ENCODE measurements around the gene PCDHGC4. TPM values are rescaled to one million over a fixed set of nuclear protein-coding genes. Genes with fewer than 3 reads are reported as not detected.

PCDHGC4 gene
- total and polyA plus RNA-seq, 2 donors (not counting 3 experiments of a cell fraction or from before 2014, with no cell fraction given) = 0.25 to 2.1 TPM

DNA sequence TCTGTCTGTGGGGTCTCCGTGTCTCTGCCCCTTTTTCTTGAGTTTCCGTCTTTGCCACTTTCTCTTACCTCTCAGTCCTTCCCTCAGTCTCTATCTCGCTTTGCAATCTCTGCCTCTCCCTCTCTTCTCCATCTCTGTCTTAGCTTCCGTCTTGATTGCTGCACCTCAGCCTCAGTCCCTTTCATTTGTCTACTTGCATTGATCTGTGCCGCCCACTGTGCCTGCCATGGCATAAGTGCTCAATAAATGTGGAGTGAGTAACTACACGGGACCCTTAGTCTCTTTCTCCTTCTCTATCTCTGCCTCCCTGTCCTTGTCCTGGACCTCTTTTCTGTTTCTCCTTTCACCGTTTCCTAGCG lies 10.6 kb downstream of the PCDHGC4 start:
- dilution Hi-C loops (cut with MboI; ENCODE audit: extremely low pct_ligation_motif_present, low sequenced_read_pairs) (no loop called here), intact Hi-C loops (cut with micrococcal nuclease) (no loop called here)
- DNase-seq (ENCODE audit: low read depth, low spot score) (no peak), FAIRE-seq (no peak)
- BruUV-seq (replicated peaks) = no TSS peak
- Histone ChIP-seq H3K4me1 (ENCODE audit: control insufficient read depth, extremely low read depth, insufficient read depth, low read length) (no peaks in the 10 kb centered on the region), H3K9me3 (replicated peaks; ENCODE audit: control insufficient read depth, insufficient read depth, low read length) (no peaks in the 10 kb centered on the region), H4K20me1 (replicated peaks; ENCODE audit: control insufficient read depth, extremely low read depth, insufficient read depth, low read length) (no peaks in the 10 kb centered on the region), H3K27ac (ENCODE audit: insufficient read depth, low read depth, low read length) (no peak overlapping the region), H3K79me2 (ENCODE audit: control insufficient read depth, insufficient read depth, low read length) (no peaks in the 10 kb centered on the region), H3K36me3 (ENCODE audit: control insufficient read depth in 2 of 2, extremely low read depth in 1 of 2, insufficient read depth in 2 of 2, low read length in 2 of 2) (no peaks in the 10 kb centered on the region), H3K9ac (replicated peaks; ENCODE audit: extremely low read depth, insufficient read depth, low read length) (no peak overlapping the region), H3K27me3 (ENCODE audit: control insufficient read depth in 2 of 2, insufficient read depth in 2 of 2, low read length in 2 of 2) (peaks cover 10 to 23% of the 10 kb centered on the region in 2 experiments), H3K4me3 (replicated peaks in 1 of 3; ENCODE audit: insufficient read depth in 1 of 3, low read depth in 1 of 3, low read length in 3 of 3) (no peak overlapping the region), H2AFZ (ENCODE audit: low read depth, low read length) (no peak overlapping the region), H3K9me1 (replicated peaks; ENCODE audit: control insufficient read depth, extremely low read depth, insufficient read depth, low read length) (no peaks in the 10 kb centered on the region), H3K4me2 (ENCODE audit: insufficient read depth, low read length) (no peak overlapping the region)
- TF ChIP-seq GATA2 (IDR thresholded peaks at IDR 0.05; ENCODE audit: insufficient read depth, insufficient read length, low read depth, low read length) = no peak
- TF ChIP-seq FOS (IDR thresholded peaks at IDR 0.05; ENCODE audit: borderline replicate concordance, insufficient read depth, low read length) = no peak
- TF ChIP-seq POLR2A (IDR thresholded peaks at IDR 0.05; ENCODE audit: low read depth, low read length) = no peak
- TF ChIP-seq EZH2 (IDR thresholded peaks at IDR 0.05; ENCODE audit: borderline replicate concordance, low read depth, low read length, severe bottlenecking) = no peak
- TF ChIP-seq JUN (IDR thresholded peaks at IDR 0.05; ENCODE audit: borderline replicate concordance, insufficient read depth, insufficient read length, low read depth) = no peak
- TF ChIP-seq, protein P1, sequence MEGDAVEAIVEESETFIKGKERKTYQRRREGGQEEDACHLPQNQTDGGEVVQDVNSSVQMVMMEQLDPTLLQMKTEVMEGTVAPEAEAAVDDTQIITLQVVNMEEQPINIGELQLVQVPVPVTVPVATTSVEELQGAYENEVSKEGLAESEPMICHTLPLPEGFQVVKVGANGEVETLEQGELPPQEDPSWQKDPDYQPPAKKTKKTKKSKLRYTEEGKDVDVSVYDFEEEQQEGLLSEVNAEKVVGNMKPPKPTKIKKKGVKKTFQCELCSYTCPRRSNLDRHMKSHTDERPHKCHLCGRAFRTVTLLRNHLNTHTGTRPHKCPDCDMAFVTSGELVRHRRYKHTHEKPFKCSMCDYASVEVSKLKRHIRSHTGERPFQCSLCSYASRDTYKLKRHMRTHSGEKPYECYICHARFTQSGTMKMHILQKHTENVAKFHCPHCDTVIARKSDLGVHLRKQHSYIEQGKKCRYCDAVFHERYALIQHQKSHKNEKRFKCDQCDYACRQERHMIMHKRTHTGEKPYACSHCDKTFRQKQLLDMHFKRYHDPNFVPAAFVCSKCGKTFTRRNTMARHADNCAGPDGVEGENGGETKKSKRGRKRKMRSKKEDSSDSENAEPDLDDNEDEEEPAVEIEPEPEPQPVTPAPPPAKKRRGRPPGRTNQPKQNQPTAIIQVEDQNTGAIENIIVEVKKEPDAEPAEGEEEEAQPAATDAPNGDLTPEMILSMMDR (IDR thresholded peaks at IDR 0.05; ENCODE audit: extremely low read depth in 1 of 2, insufficient read depth in 1 of 2, low read depth in 1 of 2, low read length in 2 of 2) = no peak
- TF ChIP-seq POLR2AphosphoS5 (IDR thresholded peaks at IDR 0.05; ENCODE audit: insufficient read depth, low read depth, low read length) = no peak
- no peak for TF ChIP-seq MYC (IDR thresholded peaks at IDR 0.05; ENCODE audit: low read depth, low read length)
- TF ChIP-seq, protein P2, sequence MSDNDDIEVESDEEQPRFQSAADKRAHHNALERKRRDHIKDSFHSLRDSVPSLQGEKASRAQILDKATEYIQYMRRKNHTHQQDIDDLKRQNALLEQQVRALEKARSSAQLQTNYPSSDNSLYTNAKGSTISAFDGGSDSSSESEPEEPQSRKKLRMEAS (IDR thresholded peaks at IDR 0.05; ENCODE audit: insufficient read depth, insufficient read length) = no peak
- CTCF ChIA-PET = interaction anchor here (0.6 to 2.7 kb wide), 2 partner anchors 12 to 65 kb away, joined by 3 to 18 read pairs; partner anchors contain the start of gene PCDHGA12
- POLR2A ChIA-PET = no interaction called here
